SIG-M5 treated with dmso at 0.1 percent for 504 hours (cell line): Measurements from ENCODE around the gene EXOC6B.
"Not testable (repeated sequence)": the region's sequence is repeated elsewhere in the genome, so short reads cannot be mapped to it uniquely, and the experiment has no call there.

Source experiments
- DNase-seq: peaks from one replicate; lab custom pipeline; 2025; ENCODE audit not compliant: unreplicated experiment; lab: John Stamatoyannopoulos, UW

Gene EXOC6B

DNA sequence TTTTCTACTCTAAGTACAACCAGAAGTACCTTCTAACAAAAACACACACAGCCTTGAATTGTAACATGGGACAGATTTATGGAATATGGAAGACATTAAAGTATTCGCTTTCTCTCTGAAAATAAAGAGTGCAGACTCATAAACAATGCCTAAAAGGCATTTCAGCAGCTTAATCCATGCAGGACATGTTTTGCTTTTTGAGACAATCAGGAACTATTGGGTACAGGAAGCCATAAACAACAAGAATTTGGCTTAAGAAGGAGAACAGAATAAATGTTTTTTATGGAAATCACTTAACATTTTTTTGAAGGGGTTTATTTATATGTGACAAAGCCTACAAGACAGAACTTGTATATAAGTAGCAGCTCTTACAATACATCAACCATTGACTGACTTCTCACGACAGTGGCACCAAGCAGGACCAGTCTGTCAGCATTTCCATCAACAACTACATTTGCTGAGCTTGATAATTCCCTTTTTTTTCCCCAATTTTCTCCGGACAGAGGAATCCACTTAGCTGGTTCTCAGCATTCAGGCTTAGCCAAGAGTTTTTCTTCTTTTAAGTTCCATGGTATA, 140.1 kb downstream of the EXOC6B start:
- no peak for DNase-seq

DNA sequence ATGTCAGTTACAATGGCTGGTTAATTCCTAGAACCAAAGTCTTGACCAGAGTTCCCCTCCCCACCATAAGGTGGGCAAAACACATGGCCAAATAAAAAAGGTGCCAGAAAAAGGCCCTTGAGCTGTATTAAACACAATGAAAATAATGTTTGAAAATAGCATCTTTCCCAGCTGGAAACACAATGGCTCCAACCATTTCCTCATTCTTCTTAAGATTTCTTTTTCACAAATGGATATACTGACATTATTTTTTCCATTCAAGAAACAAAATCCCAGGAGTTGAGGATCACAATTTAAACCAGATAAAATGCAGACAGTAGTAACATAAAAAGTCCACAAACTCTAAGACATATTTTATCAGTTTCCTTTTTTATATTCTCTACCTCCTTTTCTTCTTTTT, 143.8 kb downstream of the EXOC6B start:
- DNase-seq: no peak

DNA sequence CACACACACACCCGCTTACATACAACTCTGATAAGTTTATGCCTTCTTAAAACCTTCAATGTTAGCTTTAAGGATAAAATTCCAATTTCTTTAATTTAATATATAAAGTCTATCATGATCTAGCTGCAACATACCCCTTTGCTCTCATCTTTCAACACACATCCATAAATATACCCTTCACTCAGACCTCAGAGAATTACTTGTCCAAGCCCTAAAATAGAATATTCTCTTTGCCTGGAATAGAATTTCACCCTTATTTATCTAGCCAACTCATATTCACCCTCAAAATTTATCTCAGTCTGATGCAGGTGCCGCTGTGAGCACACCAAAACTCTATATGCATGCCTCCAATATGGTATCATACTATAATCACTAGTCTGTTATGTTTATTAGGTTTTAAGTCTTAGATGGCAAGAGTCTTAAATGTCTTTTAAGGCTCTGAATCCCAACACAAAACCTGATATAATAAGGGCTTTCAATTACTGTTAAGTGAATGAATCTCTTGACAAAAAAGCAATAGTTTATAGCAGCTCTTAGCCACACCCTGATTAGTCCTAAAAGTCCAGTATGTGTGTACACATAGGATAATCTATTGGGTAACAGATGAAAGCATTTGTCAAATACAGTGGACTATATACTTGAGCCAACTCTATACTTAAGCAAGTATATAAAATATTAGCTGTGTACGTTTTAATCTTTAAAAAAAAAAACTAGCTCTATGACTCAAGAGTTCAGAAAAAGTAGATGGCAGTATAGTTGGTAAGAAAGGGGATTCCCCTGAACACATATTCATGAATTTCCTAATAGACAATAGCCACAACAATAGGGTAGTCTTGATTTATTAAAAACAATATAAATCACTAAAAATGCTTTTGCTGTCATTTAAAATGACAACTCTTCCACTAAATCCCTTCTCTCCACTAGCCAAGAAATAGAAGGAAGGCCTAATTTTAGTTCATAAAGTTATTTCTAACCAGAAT, 144.5 kb downstream of the EXOC6B start:
- no peak for DNase-seq

DNA sequence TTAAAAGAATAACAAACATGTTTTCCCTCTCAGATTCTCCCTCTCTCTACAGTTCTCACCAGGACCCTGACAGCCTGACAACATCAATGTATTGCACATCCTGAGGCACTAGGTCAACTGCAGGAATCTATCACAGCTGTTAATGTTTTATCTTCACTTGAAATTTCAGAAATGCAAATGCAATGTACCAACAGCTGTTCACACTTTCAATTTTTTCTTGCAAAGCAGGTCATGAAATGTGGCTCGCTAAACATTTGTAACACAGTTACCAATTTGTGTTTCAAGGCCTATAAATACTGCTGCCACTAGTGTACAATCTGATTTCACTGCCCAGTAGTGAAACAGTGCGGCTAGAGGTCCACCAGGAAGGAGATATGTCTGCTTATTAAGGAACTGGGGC, 147.8 kb downstream of the EXOC6B start:
- DNase-seq: no peak

DNA sequence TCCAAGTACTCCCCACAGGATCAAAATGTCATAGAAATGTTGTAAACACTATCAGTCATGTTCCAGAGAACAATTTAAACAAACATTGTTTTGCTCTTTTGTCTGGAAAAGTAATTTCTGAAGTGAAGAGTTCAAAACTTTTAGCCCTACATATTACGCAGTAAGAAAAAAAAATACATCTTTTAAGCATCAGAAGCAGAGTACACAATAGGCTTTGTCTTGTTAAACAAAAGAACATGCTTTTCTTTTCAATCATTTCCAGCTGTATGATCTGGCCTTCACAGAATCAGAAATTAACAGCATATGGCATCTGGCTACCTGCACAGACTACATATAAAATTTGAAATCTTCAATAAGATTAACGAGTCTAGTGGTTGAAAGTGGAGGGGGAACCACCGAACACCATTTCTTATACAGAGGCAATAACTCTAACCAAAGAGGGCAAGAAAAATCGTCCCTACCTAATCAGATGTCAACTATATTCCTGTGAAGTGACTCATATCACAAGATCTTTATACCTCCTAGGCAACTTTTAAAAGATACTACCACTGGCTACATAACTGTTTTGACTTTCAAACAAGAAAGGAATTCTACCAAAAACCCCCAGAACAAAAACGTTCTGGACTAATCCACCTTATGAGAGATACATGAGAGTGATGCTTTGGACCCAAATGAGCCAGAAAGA, 149.3 kb downstream of the EXOC6B start:
- no peak for DNase-seq

DNA sequence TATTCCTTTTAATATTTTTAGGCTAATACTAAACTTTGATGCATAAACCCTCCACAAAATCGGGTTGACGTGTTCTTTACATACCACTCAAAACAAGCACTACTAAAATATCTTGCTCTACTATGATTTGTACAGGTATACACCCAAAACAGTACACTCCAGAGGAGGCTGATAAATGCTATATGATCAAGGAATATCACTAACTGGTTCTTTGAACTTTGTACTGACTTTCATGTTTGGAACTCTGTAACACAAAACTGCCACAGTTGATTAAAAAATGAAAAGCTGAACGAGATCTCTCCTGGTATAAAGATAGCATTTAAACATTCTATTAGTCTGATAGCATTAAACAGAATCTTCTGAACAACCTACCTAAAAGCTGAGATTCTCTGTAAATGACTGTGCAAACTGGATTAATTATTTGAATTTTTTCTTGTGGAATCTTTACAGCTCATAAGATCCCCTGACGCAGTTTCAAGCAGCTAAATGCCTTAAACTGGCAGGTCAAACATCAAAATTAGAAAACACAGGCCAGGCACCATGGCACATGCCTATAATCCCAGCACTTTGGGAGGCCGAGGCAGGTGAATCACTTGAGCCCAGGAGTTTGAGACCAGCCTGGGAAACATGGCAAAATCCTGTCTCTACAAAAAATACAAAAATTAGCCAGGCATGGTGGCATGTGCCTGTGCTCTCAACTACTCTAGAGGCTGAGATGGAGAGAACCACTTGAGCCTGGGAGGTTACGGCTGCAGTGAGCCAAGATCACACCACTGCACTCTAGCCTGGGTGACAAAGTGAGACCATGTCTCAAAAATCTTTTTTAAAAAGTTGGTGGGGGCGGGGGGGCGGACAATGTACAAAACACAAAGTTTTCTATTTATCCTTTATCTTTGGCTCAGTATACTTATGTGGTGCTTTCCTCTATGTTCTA, 150.6 kb downstream of the EXOC6B start:
- no peak for DNase-seq

GRCh38 chr2:72673279-72673678, 152.6 kb downstream of the EXOC6B start:
- no peak for DNase-seq

GRCh38 chr2:72669121-72669520, 156.7 kb downstream of the EXOC6B start:
- DNase-seq: no peak

DNA sequence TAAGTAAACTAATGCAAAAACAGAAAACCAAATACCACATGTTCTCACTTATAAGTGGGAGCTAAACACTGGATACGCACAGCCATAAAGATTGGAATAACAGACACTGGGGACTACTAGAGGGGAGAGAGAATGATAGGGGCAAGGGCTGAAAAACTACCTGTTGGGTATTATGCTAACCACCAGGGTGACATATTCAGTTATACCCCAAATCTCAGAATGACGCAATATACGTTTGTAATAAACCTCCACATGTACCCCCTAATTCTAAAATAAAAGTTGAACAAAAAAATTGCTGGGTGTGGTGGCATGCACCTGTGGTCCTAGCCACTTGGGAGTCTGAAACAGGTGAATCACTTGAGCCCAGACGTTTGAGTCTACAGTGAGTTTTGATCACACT, 157.2 kb downstream of the EXOC6B start:
- DNase-seq: no peak

DNA sequence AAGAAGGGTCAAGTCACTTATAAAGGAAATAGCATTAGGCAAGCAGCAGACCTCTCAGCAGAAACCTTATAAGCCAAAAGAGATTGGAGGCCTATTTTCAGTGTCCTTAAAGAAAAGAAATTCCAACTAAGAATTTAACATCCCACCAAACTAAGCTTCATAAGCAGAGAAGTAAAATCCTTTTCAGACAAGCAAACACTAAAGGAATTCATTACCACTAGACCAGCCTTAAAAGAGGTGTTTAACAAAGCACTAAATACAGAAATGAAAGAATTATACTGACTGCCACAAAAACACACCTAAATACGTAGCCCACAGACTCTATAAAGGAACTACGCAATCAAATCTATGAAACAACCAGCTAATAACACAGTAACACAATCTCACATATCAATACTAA, 160.4 kb downstream of the EXOC6B start:
- no peak for DNase-seq

DNA sequence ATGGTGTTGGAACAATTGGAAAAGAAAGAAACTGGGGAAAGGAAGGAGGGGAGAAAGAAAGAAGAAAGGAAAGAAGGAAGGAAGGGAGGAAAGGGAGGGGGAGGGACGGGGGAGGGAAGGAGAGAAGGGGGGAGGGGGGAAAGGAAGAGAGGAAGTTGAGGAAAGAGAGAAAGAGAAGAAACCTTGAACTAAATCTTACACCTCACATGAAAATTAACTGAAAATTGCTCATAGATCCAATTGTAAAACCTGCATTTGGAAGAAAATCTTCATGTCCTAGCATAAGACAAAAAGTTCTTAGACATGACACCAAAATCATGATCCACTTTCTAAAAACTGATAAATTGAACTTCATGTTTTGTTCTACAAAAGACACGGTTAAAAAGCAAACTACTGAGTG, 163.8 kb downstream of the EXOC6B start:
- no peak for DNase-seq

GRCh38 chr2:72649810-72650209, 176.0 kb downstream of the EXOC6B start:
- DNase-seq: no peak

GRCh38 chr2:72641221-72641620, 184.6 kb downstream of the EXOC6B start:
- DNase-seq: not testable (repeated sequence)

- no peak for DNase-seq
Measured at GRCh38 chr2:72638600-72639211, 187.1 kb downstream of the EXOC6B start.

DNA sequence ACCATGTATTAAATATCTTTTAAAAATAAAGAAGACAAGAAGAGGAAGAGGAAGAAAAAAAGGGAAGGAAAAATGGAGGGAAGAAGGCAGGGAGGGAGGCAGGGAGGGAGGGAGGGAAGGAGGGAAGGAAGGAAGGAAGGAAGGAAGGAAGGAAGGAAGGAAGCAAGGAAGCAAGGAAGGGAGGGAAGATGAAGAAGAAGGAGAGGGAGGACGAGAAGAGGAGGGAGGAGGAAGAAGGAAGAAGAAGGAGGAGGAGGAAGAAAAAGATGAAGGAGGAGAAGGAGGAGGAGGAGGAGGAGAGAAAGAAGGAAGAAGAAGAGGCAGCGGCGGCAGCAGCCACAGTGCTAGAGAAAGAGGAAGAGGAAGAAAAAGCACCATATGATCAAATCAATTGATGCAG, 189.6 kb downstream of the EXOC6B start:
- DNase-seq: no peak

- DNase-seq: no peak
Measured at GRCh38 chr2:72630767-72631166, 195.1 kb downstream of the EXOC6B start.

- DNase-seq: no peak
Measured at GRCh38 chr2:72629062-72629461, 196.8 kb downstream of the EXOC6B start.

- DNase-seq: no peak
Measured at GRCh38 chr2:72627083-72627482, 198.8 kb downstream of the EXOC6B start.

DNA sequence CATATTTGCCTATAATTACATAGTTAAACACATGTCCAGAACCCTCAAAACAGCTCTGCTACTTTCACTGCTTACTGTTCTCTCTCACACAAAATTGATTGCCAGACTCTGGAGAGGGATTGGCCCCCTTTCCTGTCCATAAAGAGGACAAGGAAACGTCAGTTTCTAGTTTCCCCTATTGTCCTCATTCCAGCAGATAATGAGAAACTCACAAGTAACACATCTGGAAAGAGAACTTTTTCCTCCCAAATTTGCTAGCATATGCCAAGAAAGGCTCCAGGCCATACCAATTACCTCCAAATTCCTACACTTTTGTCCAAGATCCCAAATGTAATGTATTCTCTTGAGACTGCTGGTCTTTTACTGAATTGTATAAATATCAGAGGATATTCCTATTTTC, 200.5 kb downstream of the EXOC6B start:
- no peak for DNase-seq

DNA sequence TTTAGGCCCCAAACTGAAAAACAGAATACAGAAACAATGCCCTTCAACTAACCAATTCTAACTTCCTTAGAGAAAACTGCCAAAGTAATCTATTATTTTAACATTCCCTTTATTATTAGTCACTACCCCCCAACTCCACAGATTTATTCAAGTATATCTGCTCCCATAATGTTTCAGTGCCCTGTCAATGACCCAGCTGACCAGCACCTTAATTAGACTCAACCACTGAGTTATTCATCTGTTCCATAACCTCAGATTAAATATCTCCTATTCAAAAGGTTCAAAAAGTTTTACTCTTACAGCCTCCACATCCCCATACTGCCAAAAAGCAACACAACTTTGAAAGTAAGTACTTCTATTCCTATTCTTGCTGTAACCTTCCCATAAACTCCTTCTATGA, 202.4 kb downstream of the EXOC6B start:
- DNase-seq: no peak
